Upper lobe of left lung (tissue), 6 donors: ENCODE data around the gene KCTD12. TPM values are rescaled to one million over a fixed set of nuclear protein-coding genes. Genes with fewer than 3 reads are reported as not detected.
A peak's percentile ranks its signal among the peaks of the same experiment; 100 is the strongest.

Source experiments
- ATAC-seq, 2 donors: fragments of 200-7000 bp; cut with Tn5 transposase; one replicate each; pipeline ENCODE4 v1.9.1; 2022; ENCODE audit warnings: mild to moderate bottlenecking in 2 of 2, moderate library complexity in 2 of 2; ENCODE audit not compliant: low FRiP score in 2 of 2
- DNase-seq, 2 donors: peaks; one replicate each; pipeline ENCODE4 v3.0.0-alpha.2; 2019 to 2020
- H3K27ac ChIP-seq, 4 donors: fragments of 200-600 bp; sonication (generic); one replicate each; pipeline ENCODE4 v1.5.1; 2016 to 2019
- H3K27me3 ChIP-seq, 4 donors: fragments of 200-600 bp; sonication (generic); one replicate each; pipeline ENCODE4 v1.5.1; 2017 to 2019
- H3K36me3 ChIP-seq, 4 donors: fragments of 200-600 bp; sonication (generic); one replicate each; pipeline ENCODE4 v1.5.1; 2016 to 2019
- H3K4me1 ChIP-seq, 4 donors: fragments of 200-600 bp; sonication (generic); one replicate each; pipeline ENCODE4 v1.5.1; 2018 to 2019
- H3K4me3 ChIP-seq, 4 donors: fragments of 200-600 bp; sonication (generic); one replicate each; pipeline ENCODE4 v1.5.1; 2017 to 2019; ENCODE audit warnings: mild to moderate bottlenecking in 2 of 4, moderate library complexity in 1 of 4
- H3K9me3 ChIP-seq, 4 donors: fragments of 200-600 bp; sonication (generic); one replicate each; pipeline ENCODE4 v1.5.1; 2018 to 2019
- EP300 ChIP-seq, 4 donors: sonication (generic); formaldehyde crosslinking; IDR thresholded peaks; one replicate each; pipeline ENCODE4 v1.5.1; 2017; ENCODE audit warnings: antibody characterized with exemption in 4 of 4, control low read depth in 2 of 4
- POLR2A ChIP-seq, 4 donors: fragments of 450-650 bp; IDR thresholded peaks; one replicate each; pipeline ENCODE4 v1.5.1; 2016 to 2017; ENCODE audit warnings: antibody characterized with exemption in 4 of 4, mild to moderate bottlenecking in 2 of 4
- POLR2AphosphoS5 ChIP-seq, 2 donors: sonication (generic); formaldehyde crosslinking; IDR thresholded peaks; one replicate each; pipeline ENCODE4 v1.5.1; 2017; ENCODE audit warnings: antibody characterized with exemption in 2 of 2
- WGBS, 2 donors: methylation state at CpG; one replicate each; pipeline ENCODE4 v1.1.5; 2017 to 2018; 5-methylcytosine and 5-hydroxymethylcytosine counted together
- total RNA-seq, 6 donors: library from RNA; depleted of rRNA in 4 of 6; stranded (reverse); fragments of >200 nt in 4 of 6; gene quantifications; one replicate each; pipeline versions ENCODE4 v1.1.0 to v1.2.1, GENCODE V29; 2016 to 2021
- TF ChIP-seq, protein P1 (sequence below), 6 experiments: fragments of 450-650 bp in 4 of 6; fragments of 200-600 bp in 2 of 6; sonication (generic) in 2 of 6; IDR thresholded peaks; one replicate each; pipeline ENCODE4 v1.5.1; 2016 to 2019; ENCODE audit warnings: antibody characterized with exemption in 6 of 6
- donor health status: DM: no; HTN: no; CAD: no; lungs with moderate emphysema.
- donor health status: DM: no; HTN: yes; CAD: no; lungs with severe emphysema.

The KCTD12 gene
- total RNA-seq, 6 donors from 2014 or later: 40.9 to 165 (median 85.6) TPM

DNA sequence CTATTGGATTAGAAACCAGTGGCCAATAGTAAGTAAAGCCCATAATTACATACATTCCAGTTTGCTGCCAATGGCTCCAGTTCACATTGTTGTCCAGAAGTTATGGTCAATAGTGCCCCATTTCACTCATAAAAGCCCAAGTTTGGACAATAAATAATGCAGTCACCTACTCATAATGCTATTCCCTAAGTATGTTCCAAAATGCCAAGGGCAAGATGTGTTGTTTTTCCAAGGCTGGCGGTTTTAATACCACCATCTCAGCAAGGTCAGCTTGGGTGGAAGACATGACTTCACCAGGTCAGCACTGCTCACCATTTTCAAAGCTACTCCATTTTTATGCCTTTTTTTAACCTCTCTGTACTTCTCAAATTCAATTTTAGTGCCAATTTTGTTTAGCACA lies 32.7 kb downstream of the KCTD12 start:
- H3K27ac ChIP-seq: peak overlapping the region in 1 of 4 donors; percentile 1
- DNase-seq (no peak), ATAC-seq (no peak)
- no peak overlapping the region for H3K4me3 ChIP-seq
- H3K27me3 ChIP-seq: no peaks in the 10 kb centered on the region
- peaks cover 0 to 7% (median 0%) of the 10 kb centered on the region in 4 donors for H3K4me1 ChIP-seq
- no peaks in the 10 kb centered on the region for H3K9me3 ChIP-seq
- no peaks in the 10 kb centered on the region for H3K36me3 ChIP-seq
- 88 to 90% methylated on average over 1 of the region's 1 CpG for WGBS, 2 donors
- TF ChIP-seq POLR2A (IDR thresholded peaks at IDR 0.05): no peak
- TF ChIP-seq POLR2AphosphoS5 (IDR thresholded peaks at IDR 0.05): no peak

DNA sequence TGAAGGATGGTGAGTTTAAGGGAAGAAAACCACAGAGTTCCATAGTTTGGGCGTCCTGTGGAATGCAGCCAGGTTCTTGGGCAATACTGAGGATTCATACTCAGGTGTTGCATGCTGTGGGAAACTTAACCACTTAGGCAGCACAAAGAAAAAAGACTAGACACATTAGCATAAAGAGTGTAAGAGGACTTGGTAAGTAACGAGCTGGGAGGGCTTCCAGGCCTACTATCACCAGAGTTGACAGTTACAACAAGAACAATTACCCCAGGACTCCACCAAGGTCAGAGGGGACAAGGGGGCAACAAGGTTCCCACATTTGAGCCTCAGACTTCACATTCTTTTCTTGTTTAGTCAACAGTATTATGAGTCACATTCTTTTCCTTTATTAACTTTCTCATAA lies 33.2 kb downstream of the KCTD12 start:
- no peaks in the 10 kb centered on the region for H3K27me3 ChIP-seq
- peak overlapping the region in 1 of 4 donors; percentile 1 for H3K27ac ChIP-seq
- WGBS, 2 donors: 56 to 59% methylated on average over 2 of the region's 2 CpGs
- ATAC-seq (no peak), DNase-seq (no peak)
- H3K36me3 ChIP-seq: no peaks in the 10 kb centered on the region
- peaks cover 0 to 7% (median 0%) of the 10 kb centered on the region in 4 donors for H3K4me1 ChIP-seq
- TF ChIP-seq POLR2A (IDR thresholded peaks at IDR 0.05) (no peak), EP300 (IDR thresholded peaks at IDR 0.05) (no peak), POLR2AphosphoS5 (IDR thresholded peaks at IDR 0.05) (no peak)
- TF ChIP-seq, protein P1, sequence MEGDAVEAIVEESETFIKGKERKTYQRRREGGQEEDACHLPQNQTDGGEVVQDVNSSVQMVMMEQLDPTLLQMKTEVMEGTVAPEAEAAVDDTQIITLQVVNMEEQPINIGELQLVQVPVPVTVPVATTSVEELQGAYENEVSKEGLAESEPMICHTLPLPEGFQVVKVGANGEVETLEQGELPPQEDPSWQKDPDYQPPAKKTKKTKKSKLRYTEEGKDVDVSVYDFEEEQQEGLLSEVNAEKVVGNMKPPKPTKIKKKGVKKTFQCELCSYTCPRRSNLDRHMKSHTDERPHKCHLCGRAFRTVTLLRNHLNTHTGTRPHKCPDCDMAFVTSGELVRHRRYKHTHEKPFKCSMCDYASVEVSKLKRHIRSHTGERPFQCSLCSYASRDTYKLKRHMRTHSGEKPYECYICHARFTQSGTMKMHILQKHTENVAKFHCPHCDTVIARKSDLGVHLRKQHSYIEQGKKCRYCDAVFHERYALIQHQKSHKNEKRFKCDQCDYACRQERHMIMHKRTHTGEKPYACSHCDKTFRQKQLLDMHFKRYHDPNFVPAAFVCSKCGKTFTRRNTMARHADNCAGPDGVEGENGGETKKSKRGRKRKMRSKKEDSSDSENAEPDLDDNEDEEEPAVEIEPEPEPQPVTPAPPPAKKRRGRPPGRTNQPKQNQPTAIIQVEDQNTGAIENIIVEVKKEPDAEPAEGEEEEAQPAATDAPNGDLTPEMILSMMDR (IDR thresholded peaks at IDR 0.05): no peak
- no peaks in the 10 kb centered on the region for H3K9me3 ChIP-seq
- H3K4me3 ChIP-seq: no peak overlapping the region

DNA sequence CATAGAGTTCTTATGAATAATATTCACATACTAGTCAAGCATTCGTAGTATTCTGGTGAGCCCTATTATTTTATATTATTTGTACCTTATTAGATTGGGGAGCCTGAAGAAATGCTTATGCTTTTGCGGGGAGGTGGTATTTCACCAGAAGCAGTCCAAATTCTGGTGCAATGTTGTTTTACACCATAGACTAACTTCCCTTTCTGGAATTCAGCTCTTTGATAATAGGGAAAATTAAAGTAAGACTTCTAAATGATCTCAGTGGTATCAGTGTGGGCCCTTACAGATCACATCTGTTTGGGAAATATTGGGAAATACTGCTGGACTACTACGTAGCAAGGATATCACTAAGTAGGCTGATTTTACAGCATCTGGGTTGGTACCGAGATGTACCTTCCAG lies 34.2 kb downstream of the KCTD12 start:
- DNase-seq: no peak
- 82 to 92% methylated on average over 4 of the region's 4 CpGs for WGBS, 2 donors
- Histone ChIP-seq H3K27ac (no peak overlapping the region), H3K36me3 (no peaks in the 10 kb centered on the region), H3K27me3 (no peaks in the 10 kb centered on the region), H3K9me3 (no peaks in the 10 kb centered on the region), H3K4me3 (no peak overlapping the region), H3K4me1 (peaks cover 0 to 7% (median 0%) of the 10 kb centered on the region in 4 donors)
- TF ChIP-seq POLR2AphosphoS5 (IDR thresholded peaks at IDR 0.05): no peak
- TF ChIP-seq, protein P1 (IDR thresholded peaks at IDR 0.05): no peak
- TF ChIP-seq EP300 (IDR thresholded peaks at IDR 0.05): no peak
- TF ChIP-seq POLR2A (IDR thresholded peaks at IDR 0.05): no peak
- no peak for ATAC-seq

DNA sequence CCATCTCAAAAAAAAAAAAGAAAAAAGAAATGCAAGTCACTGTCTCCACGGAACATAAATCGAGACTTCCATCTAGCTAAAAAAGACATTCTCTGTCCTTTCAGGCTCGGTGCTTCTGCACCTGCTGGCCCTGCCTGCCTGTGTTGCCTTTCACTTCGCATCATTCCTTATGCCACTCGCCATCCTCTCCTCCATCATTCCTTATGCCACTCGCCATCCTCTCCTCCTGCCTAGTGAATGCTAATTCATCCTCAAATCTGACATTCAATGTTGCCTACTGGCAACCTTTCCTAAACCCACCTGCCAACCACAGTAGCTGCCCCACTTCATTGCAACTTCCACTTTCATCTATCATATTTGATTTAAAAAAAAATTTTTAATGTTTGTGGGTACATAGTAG lies 36.7 kb downstream of the KCTD12 start:
- Histone ChIP-seq H3K27ac (no peak overlapping the region), H3K4me1 (peaks cover 0 to 4% (median 0%) of the 10 kb centered on the region in 4 donors), H3K27me3 (no peaks in the 10 kb centered on the region), H3K36me3 (no peaks in the 10 kb centered on the region), H3K9me3 (no peaks in the 10 kb centered on the region), H3K4me3 (no peak overlapping the region)
- ATAC-seq (no peak), DNase-seq (no peak)
- TF ChIP-seq POLR2A (IDR thresholded peaks at IDR 0.05) (no peak), POLR2AphosphoS5 (IDR thresholded peaks at IDR 0.05) (no peak), EP300 (IDR thresholded peaks at IDR 0.05) (no peak)
- TF ChIP-seq, protein P1 (IDR thresholded peaks at IDR 0.05): no peak
- 89 to 97% methylated on average over 6 of the region's 6 CpGs for WGBS, 2 donors

DNA sequence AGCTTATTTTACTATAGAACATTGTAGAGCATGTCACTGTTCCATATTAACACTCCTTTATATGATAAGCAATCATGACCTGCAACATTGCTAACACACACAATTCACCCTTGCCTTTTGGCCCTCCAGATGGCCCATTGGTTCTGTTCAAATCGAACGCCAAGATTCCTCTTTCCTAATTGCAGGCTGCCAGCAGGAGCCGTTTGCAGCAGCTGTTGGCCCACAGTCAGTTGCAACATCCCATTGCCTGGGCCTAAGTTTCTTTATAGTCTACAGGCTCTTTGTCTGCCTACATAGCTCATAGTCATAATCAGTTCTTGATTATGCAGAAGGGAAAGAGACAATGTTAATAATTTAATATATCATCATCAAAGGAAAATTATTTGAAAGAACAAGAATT lies 37.6 kb downstream of the KCTD12 start:
- Histone ChIP-seq H3K9me3 (no peaks in the 10 kb centered on the region), H3K27ac (no peak overlapping the region), H3K27me3 (no peaks in the 10 kb centered on the region), H3K4me3 (no peak overlapping the region), H3K36me3 (no peaks in the 10 kb centered on the region), H3K4me1 (peaks cover 0 to 4% (median 0%) of the 10 kb centered on the region in 4 donors)
- 47 to 61% methylated on average over 3 of the region's 3 CpGs for WGBS, 2 donors
- DNase-seq (peak in 1 of 2 donors; percentile 46), ATAC-seq (peak in 1 of 2 donors; percentile 56)
- no peak for TF ChIP-seq POLR2A (IDR thresholded peaks at IDR 0.05)
- TF ChIP-seq, protein P1 (IDR thresholded peaks at IDR 0.05): no peak
- TF ChIP-seq EP300 (IDR thresholded peaks at IDR 0.05): no peak
